ENCODE measurements around the gene NFATC2.

The NFATC2 gene

GRCh38 chr20:51428401-51429143 is 113.9 kb downstream of the NFATC2 start:
- no peak for DNase-seq

GRCh38 chr20:51427651-51428291 is 114.7 kb downstream of the NFATC2 start:
- DNase-seq = no peak

- DNase-seq = no peak
These were observed 115.5 kb downstream of the NFATC2 start for GRCh38 chr20:51426718-51427650.

- peak; percentile 51 to 64 for DNase-seq
These were observed 117.0 kb downstream of the NFATC2 start for GRCh38 chr20:51425347-51426106.

- DNase-seq = peak; percentile 52
These were observed 118.0 kb downstream of the NFATC2 start for GRCh38 chr20:51424270-51425117.

- no peak for DNase-seq
These were observed 118.7 kb downstream of the NFATC2 start for GRCh38 chr20:51423810-51424209.

- peak; percentile 51 to 55 for DNase-seq
These were observed 119.2 kb downstream of the NFATC2 start for GRCh38 chr20:51423290-51423667.

- DNase-seq = no peak
These were observed 119.8 kb downstream of the NFATC2 start for GRCh38 chr20:51422514-51423289.

- no peak for DNase-seq
These were observed 121.7 kb downstream of the NFATC2 start for GRCh38 chr20:51420805-51421204.

GRCh38 chr20:51420111-51420510 is 122.4 kb downstream of the NFATC2 start:
- DNase-seq = no peak

GRCh38 chr20:51419646-51420045 is 122.9 kb downstream of the NFATC2 start:
- no peak for DNase-seq

- DNase-seq = no peak
These were observed 123.3 kb downstream of the NFATC2 start for GRCh38 chr20:51419231-51419630.

GRCh38 chr20:51418137-51418529 is 124.4 kb downstream of the NFATC2 start:
- no peak for DNase-seq

GRCh38 chr20:51417250-51418136 is 125.0 kb downstream of the NFATC2 start:
- no peak for DNase-seq

GRCh38 chr20:51416532-51417249 is 125.8 kb downstream of the NFATC2 start:
- DNase-seq = no peak

- DNase-seq = no peak
These were observed 128.7 kb downstream of the NFATC2 start for GRCh38 chr20:51413857-51414256.

- DNase-seq = no peak
These were observed 129.5 kb downstream of the NFATC2 start for GRCh38 chr20:51412951-51413481.

- DNase-seq = peak in 1 of 2 experiments; percentile 30
These were observed 130.1 kb downstream of the NFATC2 start for GRCh38 chr20:51412333-51412871.

GRCh38 chr20:51411870-51412269 is 130.6 kb downstream of the NFATC2 start:
- no peak for DNase-seq
